Measurements from ENCODE around the gene SLC43A1.

- TF ChIP-seq MAX (IDR thresholded peaks at IDR 0.05; ENCODE audit: low read depth, low read length): no peak
- TF ChIP-seq CTCF (IDR thresholded peaks at IDR 0.05; ENCODE audit: low read depth, low read length): no peak
- TF ChIP-seq MYC (IDR thresholded peaks at IDR 0.05; ENCODE audit: low read depth, low read length): no peak
Observed at GRCh38 chr11:57512646-57513451, 2.7 kb downstream of the SLC43A1 start.

Data from NB4 (cell line).